GM20000 (cell line): ENCODE results near the gene ECSIT.
A peak's percentile ranks its signal among the peaks of the same experiment; 100 is the strongest.
"Not testable (repeated sequence)": the region's sequence is repeated elsewhere in the genome, so short reads cannot be mapped to it uniquely, and the experiment has no call there.

Experiments used
- DNase-seq: peaks from one replicate; pipeline ENCODE4 v3.0.0; 2012; ENCODE audit warnings: low spot score
- TF ChIP-seq, protein P1 (sequence below): IDR thresholded peaks from 2 replicates; pipeline ENCODE4 v1.5.1; 2012; ENCODE audit warnings: mild to moderate bottlenecking, control low read depth; ENCODE audit errors: extremely low read depth, missing control alignments

Gene ECSIT, protein sequence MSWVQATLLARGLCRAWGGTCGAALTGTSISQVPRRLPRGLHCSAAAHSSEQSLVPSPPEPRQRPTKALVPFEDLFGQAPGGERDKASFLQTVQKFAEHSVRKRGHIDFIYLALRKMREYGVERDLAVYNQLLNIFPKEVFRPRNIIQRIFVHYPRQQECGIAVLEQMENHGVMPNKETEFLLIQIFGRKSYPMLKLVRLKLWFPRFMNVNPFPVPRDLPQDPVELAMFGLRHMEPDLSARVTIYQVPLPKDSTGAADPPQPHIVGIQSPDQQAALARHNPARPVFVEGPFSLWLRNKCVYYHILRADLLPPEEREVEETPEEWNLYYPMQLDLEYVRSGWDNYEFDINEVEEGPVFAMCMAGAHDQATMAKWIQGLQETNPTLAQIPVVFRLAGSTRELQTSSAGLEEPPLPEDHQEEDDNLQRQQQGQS

DNA sequence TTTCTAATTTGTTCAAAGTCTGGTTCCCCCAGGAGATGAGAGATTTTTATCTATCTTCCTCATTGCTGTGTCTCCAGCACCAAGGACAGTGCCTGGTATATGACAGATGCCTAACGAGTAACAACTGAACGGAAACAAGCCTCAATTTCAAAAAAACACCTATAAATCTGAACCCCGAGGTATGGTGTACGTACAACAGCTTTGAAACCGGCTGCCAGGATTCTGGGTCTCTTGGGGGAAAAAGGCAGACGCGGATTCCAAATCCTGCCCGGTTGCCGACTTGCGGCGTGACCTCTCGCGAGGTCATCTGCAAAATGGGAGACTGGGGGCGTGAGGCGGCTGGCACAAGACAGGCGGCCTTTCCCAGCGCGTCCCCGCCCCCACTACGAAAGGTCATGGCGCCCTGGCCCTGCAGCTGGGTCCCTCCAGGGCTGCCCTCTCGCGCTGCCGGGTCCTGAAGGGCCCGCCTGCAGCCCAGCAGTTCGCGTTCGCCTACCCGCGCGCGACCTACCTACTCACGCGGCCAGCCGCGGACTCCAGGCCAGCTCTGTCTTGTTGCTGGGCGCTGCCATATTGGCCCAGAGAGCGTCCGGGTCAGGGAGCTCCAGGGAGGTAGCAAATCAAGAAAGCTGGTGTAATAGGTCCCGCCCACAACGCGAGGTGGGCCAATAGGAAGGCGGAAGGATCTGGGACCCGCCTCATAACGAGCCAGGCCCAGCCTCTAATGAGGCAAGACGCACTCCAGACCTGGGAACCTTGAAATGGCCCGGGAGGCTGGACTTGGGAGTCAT lies at the start of gene ECSIT:
Gene ECSIT (minus strand): TSS at position 584 of the 791 bp plus-strand sequence. CDS start 9,964 bp downstream, outside the sequence.
- peak; percentile 97 for DNase-seq
- TF ChIP-seq, protein P1, sequence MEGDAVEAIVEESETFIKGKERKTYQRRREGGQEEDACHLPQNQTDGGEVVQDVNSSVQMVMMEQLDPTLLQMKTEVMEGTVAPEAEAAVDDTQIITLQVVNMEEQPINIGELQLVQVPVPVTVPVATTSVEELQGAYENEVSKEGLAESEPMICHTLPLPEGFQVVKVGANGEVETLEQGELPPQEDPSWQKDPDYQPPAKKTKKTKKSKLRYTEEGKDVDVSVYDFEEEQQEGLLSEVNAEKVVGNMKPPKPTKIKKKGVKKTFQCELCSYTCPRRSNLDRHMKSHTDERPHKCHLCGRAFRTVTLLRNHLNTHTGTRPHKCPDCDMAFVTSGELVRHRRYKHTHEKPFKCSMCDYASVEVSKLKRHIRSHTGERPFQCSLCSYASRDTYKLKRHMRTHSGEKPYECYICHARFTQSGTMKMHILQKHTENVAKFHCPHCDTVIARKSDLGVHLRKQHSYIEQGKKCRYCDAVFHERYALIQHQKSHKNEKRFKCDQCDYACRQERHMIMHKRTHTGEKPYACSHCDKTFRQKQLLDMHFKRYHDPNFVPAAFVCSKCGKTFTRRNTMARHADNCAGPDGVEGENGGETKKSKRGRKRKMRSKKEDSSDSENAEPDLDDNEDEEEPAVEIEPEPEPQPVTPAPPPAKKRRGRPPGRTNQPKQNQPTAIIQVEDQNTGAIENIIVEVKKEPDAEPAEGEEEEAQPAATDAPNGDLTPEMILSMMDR, result no peak

DNA sequence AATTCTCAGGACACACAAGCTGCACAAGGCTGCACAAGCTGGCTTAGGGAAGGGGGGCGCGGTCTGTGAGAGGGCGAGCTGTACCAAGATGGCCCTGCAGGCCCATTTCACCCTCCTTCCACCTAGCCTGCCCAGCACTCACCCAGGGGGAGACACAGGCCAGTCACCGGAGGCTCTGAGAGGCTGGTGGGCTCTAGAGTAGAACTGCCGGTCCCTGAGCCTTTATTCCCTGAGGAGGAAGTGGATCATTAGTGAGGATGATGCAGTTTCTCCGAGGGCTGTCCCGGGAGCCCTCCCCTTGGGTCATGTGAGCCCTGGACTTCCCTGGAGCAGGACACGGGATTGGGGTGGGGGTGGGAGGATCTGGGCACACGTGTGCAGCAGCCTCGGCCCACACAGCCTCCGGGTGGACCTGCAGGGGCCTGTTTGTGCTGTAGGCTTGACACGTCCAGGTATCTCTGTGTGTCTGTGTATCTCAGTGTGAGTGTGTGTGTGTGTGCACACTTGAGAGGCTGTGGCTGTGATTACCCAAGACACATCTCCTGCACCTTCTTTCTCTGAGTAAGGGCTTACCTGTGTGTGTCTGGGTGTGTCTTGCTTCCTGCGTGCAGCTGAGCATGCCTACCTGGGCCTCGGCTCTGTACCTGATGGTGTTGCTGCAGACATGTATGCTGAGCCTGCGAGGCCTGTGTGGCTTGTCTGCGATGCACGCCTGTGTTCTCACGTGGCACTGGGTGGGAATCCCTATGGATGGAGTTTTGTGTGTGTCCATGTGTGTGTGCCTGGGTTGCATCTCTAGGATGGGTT lies 48.7 kb upstream of the ECSIT start, which contains the start of gene ACP5:
Gene ACP5 (minus strand): TSS at position 195 of the 807 bp plus-strand sequence. CDS start 328 bp downstream, outside the sequence.
- no peak for DNase-seq
- TF ChIP-seq, protein P1, result no peak

DNA sequence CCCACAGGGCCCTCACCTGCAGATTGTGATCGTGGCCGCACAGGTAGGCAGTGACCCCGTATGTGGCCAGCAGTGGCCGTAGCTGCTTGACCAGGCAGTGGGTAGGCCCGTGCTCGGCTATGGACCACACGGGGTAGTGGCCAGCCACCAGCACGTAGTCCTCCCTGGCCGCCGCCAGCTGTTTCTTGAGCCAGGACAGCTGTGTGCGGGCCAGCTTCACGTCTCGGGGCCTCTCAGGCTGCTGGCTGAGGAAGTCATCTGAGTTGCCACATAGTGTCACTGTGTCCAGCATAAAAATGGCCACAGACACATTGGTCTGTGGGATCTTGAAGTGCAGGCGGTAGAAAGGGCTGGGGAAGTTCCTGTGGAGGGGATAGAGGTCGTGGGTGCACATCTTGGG lies 47.3 kb upstream of the ECSIT start:
- TF ChIP-seq, protein P1, result no peak
- DNase-seq, result no peak

DNA sequence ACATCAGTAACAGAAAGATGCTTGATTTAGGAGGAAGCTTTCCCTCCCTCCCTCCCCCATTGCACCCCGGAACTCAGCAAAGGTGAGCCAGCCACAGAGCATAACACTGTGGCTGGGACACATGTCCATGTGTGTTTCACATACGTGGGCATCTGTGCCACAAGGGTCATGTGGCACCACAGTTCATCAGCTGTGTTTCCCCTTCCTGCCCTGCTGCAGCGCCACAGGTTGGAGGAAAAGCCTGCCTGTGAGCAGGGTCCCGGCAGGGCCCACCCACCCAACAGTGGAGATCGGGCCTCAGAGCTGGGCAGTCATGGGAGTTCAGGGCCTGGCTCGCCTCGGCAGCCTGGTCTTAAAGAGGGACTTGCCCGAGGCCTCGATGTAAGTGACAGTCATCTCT lies 45.8 kb upstream of the ECSIT start:
- TF ChIP-seq, protein P1, result no peak

DNA sequence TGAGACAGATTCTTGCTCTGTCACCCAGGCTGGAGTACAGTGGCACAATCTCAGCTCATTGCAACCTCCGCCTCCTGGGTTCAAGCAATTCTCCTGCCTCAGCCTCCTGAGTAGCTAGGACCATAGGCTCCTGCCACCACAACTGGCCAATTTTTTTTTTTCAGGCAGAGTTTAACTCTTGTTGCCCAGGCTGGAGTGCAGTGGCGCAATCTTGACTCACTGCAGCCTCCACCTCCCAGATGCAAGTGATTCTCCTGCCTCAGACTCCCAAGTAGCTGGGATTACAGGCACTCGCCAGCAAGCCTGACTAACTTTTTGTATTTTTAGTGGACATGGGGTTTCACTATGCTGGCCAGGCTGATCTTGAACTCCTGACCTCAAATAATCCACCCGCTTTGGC lies 44.8 kb upstream of the ECSIT start:
- not testable (repeated sequence) for DNase-seq

More for the DNA sequence above, 45.8 kb upstream of the ECSIT start:
- no peak for DNase-seq

DNA sequence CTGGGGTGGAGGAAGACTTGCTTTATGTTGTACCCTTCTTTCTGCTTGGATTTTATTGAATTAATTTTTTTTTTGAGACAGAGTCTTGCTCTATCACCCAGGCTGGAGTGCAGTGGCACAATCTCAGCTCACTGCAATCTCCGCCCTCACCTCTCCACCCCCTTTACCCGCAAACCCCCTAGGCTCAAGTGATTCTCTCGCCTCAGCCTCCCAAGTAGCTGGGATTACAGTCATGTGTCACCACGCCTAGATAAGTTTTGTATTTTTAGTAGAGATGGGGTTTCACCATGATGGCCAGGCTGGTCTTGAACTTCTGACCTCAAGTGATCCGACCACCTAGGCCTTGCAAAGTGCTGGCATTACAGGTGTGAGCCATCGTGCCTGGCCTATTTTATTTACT lies 44.4 kb upstream of the ECSIT start:
- DNase-seq, result not testable (repeated sequence)

DNA sequence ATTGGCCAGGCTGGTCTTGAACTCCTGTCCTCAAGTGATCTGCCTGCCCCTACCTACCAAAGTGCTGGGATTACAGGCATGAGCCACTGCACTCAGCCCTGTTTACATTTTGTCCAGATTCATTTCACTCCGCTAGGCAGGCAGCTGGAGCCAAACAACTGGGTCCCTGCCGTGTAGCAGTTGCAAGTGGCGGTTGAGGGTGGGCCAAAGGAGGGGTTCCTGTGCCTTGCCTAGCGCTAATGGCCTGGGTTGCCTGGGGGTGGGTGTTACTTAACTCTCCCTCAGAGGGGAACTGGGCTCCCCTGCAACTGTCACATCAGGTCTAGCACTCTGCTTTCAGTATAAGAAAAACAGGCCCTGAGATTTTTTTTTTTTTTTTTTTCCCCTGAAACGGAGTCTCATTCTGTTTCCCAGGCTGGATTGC lies 41.1 kb upstream of the ECSIT start:
- TF ChIP-seq, protein P1, result no peak
- no peak for DNase-seq
